Osteocyte (in vitro differentiated cells): ENCODE data around the gene WDR64. TPM values are rescaled to one million over a fixed set of nuclear protein-coding genes. Genes with fewer than 3 reads are reported as not detected.
A peak's percentile ranks its signal among the peaks of the same experiment; 100 is the strongest.

Source experiments
- DNase-seq: peaks from one replicate; pipeline ENCODE4 v3.0.0; 2021; ENCODE audit warnings: mixed read lengths; ENCODE audit not compliant: unreplicated experiment; ENCODE audit errors: extremely low spot score
- H3K27ac Mint-ChIP-seq: one replicate; pipeline ENCODE4 v1.8.0; 2021; ENCODE audit warnings: mild to moderate bottlenecking, mixed read lengths; ENCODE audit not compliant: unreplicated experiment
- H3K27me3 Mint-ChIP-seq: one replicate; pipeline ENCODE4 v1.8.0; 2021; ENCODE audit warnings: mixed read lengths; ENCODE audit not compliant: unreplicated experiment
- H3K36me3 Mint-ChIP-seq: one replicate; pipeline ENCODE4 v1.8.0; 2021; ENCODE audit warnings: mixed read lengths; ENCODE audit not compliant: unreplicated experiment
- H3K4me1 Mint-ChIP-seq: one replicate; pipeline ENCODE4 v1.8.0; 2021; ENCODE audit warnings: mixed read lengths; ENCODE audit not compliant: unreplicated experiment
- H3K4me3 Mint-ChIP-seq: one replicate; pipeline ENCODE4 v1.8.0; 2021; ENCODE audit warnings: mild to moderate bottlenecking, moderate library complexity, mixed read lengths; ENCODE audit not compliant: unreplicated experiment
- H3K9me3 Mint-ChIP-seq: one replicate; pipeline ENCODE4 v1.8.0; 2021; ENCODE audit warnings: mixed read lengths; ENCODE audit not compliant: unreplicated experiment
- long read RNA-seq: library from polyadenylated mRNA; unstranded; transcript quantifications from one replicate; pipeline ENCODE4 v2.0.0, GENCODE V29; 2021
- total RNA-seq: library from RNA; stranded (reverse); gene quantifications from 2 replicates; pipeline ENCODE4 v1.2.1, GENCODE V29; 2021
- TF ChIP-seq, protein P1 (sequence below): fragments of 200-600 bp; sonication (generic); IDR thresholded peaks from 2 replicates; pipeline ENCODE4 v1.5.0; 2021; ENCODE audit warnings: antibody characterized with exemption, mild to moderate bottlenecking, moderate library complexity

Gene WDR64
- total RNA-seq: not detected in 2 replicates
- long read RNA-seq: 0 reads

DNA sequence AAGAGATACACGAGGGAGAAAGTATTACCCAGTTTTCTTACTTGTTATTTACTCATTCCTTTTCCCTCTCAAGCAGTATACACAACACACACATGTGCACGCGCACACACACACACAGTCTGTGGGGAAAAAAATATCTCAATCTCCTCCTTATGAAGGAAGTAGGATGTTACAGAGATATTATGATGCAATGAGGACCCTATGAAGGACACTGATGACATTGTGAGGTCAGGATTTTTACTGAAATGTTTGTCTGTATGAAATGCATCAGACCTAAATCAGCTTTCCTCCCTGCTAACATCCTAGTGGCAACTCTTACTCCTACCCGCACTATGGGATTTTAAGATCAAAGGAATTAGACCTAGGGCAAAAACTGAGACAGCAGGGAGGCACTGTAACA, at the start of gene WDR64:
Gene WDR64, plus strand, starts transcription at position 270 of the 400 bp plus-strand sequence. CDS start 204 bp downstream, outside the sequence.
- Mint-ChIP-seq H3K4me1 (no peaks in the 10 kb centered on the region), H3K4me3 (no peak within 1 kb of the TSS), H3K36me3 (no peaks in the 10 kb centered on the region), H3K27ac (no peak within 1 kb of the TSS), H3K9me3 (no peaks in the 10 kb centered on the region), H3K27me3 (peaks cover 24% of the 10 kb centered on the region)
- DNase-seq: no peak
- TF ChIP-seq, protein P1, sequence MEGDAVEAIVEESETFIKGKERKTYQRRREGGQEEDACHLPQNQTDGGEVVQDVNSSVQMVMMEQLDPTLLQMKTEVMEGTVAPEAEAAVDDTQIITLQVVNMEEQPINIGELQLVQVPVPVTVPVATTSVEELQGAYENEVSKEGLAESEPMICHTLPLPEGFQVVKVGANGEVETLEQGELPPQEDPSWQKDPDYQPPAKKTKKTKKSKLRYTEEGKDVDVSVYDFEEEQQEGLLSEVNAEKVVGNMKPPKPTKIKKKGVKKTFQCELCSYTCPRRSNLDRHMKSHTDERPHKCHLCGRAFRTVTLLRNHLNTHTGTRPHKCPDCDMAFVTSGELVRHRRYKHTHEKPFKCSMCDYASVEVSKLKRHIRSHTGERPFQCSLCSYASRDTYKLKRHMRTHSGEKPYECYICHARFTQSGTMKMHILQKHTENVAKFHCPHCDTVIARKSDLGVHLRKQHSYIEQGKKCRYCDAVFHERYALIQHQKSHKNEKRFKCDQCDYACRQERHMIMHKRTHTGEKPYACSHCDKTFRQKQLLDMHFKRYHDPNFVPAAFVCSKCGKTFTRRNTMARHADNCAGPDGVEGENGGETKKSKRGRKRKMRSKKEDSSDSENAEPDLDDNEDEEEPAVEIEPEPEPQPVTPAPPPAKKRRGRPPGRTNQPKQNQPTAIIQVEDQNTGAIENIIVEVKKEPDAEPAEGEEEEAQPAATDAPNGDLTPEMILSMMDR: no peak

DNA sequence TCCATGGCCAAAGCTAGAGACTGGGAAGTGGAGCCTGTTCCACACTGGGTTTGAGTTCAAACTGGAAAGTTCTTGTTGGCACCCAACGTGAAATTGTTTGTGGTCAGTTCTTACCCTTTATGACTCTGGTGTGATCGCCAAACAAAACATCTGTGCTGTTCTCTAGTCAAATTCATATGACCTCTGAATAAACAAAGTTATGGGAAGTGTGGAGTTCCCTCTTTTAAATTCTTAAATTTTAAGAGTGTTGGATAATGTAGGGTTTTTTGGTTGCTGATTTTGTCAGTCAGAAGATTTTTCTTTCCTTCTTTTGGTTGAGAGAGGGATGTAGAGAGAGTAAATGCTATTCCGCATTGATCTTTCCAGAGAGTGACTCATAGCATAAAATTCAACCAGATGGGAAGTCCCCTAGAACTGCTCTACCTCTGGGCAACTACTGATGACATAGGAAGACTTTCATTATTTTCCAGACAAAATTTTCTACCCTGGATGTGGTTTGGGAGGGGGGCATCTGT, 48.3 kb upstream of the WDR64 start:
- no peaks in the 10 kb centered on the region for H3K36me3 Mint-ChIP-seq
- H3K4me1 Mint-ChIP-seq: peaks cover 62% of the 10 kb centered on the region
- no peak for DNase-seq
- peak overlapping the region; percentile 0 for H3K4me3 Mint-ChIP-seq
- no peaks in the 10 kb centered on the region for H3K27me3 Mint-ChIP-seq
- H3K9me3 Mint-ChIP-seq: no peaks in the 10 kb centered on the region
- peak overlapping the region; percentile 81 for H3K27ac Mint-ChIP-seq
- TF ChIP-seq, protein P1: no peak

GRCh38 chr1:241605146-241605805, 46.8 kb upstream of the WDR64 start:
- no peaks in the 10 kb centered on the region for H3K9me3 Mint-ChIP-seq
- TF ChIP-seq, protein P1: peak; percentile 35
- no peaks in the 10 kb centered on the region for H3K27me3 Mint-ChIP-seq
- no peak for DNase-seq
- H3K4me1 Mint-ChIP-seq: peaks cover 61% of the 10 kb centered on the region
- peak overlapping the region; percentile 60 for H3K27ac Mint-ChIP-seq
- no peak overlapping the region for H3K4me3 Mint-ChIP-seq
- no peaks in the 10 kb centered on the region for H3K36me3 Mint-ChIP-seq

DNA sequence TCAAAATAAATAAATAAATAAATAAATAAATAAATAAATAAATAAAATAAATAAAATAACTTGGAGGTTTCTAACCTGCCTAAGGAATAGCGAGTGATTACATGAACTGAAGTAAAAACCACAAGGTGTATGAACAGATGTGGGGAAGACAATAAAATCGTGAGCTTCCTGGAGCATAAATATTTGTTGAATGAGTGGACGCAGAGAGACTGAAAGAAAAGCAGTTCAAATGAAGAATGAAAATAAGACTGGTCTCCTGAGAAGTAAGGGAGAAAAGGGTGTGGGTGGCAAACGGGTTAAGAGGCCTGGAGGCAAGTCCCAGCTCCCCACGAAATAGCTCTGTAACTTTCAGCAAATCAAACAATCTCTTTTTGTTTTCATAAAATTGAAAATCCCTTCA, 45.5 kb upstream of the WDR64 start:
- no peaks in the 10 kb centered on the region for H3K27me3 Mint-ChIP-seq
- no peak overlapping the region for H3K4me3 Mint-ChIP-seq
- H3K27ac Mint-ChIP-seq: peak overlapping the region; percentile 46
- H3K4me1 Mint-ChIP-seq: peaks cover 55% of the 10 kb centered on the region
- DNase-seq: no peak
- H3K9me3 Mint-ChIP-seq: no peaks in the 10 kb centered on the region
- no peaks in the 10 kb centered on the region for H3K36me3 Mint-ChIP-seq
- TF ChIP-seq, protein P1: no peak

DNA sequence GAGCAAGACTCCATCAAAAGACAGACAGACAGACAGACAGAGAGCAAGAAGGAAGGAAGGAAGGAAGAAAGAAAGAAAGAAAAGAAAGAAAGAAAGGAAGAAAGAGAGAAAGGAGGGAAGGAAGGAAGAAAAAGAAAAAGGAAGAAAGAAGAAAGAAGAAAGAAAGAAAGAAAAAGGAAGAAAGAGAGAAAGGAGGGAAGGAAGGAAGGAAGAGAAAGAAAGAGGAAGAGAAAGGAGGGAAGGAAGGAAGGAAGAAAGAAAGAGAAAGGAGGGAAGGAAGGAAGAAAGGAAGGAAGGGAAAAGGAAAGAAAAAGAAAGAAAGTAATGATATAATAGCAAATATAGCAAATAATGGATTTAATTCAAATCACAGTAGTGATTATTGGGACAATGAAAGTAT, 44.6 kb upstream of the WDR64 start:
- Mint-ChIP-seq H3K9me3 (no peaks in the 10 kb centered on the region), H3K27me3 (no peaks in the 10 kb centered on the region), H3K4me3 (no peak overlapping the region), H3K4me1 (peaks cover 54% of the 10 kb centered on the region), H3K27ac (no peak overlapping the region), H3K36me3 (no peaks in the 10 kb centered on the region)
- TF ChIP-seq, protein P1: no peak
- DNase-seq: no peak
